NCI-H524 (cell line): ENCODE results near the gene TGM5.
A peak's percentile ranks its signal among the peaks of the same experiment; 100 is the strongest.
"Not testable (repeated sequence)": the region's sequence is repeated elsewhere in the genome, so short reads cannot be mapped to it uniquely, and the experiment has no call there.

Source experiments
- DNase-seq, 2 experiments: peaks; one replicate each; lab custom pipeline; 2025; lab: John Stamatoyannopoulos, UW

TGM5 gene

DNA sequence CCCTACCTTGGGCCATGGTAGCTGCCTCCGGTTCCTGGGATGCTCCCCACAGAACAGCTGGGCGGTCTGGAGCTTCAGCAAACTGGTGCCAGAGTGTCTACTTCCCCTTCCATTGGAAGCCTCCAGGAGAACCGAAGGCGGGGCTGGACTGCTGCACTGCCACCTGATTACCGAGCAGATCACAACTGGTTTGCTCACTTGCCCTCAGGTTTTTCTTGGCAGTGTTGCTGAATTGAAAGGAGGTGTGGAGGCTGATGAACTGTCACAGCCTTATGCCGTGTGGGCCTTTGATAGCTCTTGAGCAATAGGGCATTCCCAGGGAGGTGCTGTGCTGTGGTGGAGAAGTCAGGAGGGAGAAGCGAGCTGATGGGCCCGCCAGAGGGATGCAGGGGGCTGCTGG, at the start of gene TGM5:
TGM5 (minus strand) TSS at position 95 of the 400 bp plus-strand sequence; CDS start at position 16, 79 bp downstream.
- no peak for DNase-seq

DNA sequence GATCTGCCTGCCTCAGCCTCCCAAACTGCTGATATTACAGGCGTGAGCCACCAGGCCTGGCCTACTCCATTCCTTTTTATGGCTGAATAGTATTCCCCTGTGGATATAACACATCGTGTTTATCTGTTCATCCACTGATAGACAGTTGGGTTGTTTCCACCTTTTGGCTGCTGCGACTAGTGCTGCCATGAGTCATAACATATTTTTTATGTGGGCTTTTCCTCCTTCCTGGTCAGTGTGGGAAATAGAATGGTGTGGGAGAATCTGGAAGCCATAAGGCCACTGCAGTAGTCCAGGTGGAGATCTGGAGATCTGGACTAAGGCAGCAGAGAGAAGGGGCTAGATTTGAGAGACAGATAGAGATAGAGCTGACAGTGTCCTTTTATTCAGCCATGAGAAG, 47.4 kb upstream of the TGM5 start:
- DNase-seq: no peak

DNA sequence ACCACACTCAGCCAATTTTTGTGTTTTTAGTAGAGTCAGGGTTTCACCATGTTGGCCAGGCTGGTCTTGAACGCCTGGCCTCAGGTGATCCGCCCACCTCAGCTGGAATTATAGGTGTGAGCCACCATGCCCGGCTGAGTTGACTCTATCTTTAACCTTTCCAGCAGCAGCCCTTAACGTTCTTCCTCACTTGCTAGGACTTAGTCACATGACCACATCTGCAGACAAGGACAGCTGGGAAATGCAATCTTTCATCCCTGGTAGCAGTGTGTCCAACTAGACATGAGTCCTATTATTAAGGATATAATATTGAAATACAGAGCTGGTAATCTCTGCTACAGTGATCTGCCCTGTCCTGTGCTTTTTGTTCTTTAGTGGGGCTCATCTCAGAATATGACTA, 45.6 kb upstream of the TGM5 start:
- DNase-seq: no peak

GRCh38 chr15:43302205-43302817, 35.6 kb upstream of the TGM5 start, which contains the start of gene TGM7:
TGM7 (minus strand) TSS chr15:43302255.
- no peak for DNase-seq

DNA sequence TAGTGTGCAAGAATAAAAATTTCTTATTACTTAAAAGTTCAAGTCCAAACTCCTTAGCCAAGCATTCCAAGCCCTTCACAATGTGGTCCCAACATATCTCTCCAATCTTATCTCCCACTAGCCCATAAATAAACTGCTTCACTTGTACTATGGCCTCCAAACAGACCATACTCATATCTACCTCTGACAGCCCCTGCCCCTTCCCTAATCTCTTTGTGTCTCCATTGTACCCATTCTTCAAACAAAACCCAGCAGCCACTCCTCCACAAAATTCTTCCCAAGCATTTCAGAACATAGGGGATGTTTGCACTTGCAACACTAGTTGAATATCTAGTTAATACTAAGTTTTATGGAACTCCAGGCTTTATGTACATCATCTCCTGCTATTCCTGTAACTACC, 33.2 kb upstream of the TGM5 start:
- no peak for DNase-seq

- DNase-seq: no peak
Measured at GRCh38 chr15:43299411-43299810, 32.7 kb upstream of the TGM5 start.

DNA sequence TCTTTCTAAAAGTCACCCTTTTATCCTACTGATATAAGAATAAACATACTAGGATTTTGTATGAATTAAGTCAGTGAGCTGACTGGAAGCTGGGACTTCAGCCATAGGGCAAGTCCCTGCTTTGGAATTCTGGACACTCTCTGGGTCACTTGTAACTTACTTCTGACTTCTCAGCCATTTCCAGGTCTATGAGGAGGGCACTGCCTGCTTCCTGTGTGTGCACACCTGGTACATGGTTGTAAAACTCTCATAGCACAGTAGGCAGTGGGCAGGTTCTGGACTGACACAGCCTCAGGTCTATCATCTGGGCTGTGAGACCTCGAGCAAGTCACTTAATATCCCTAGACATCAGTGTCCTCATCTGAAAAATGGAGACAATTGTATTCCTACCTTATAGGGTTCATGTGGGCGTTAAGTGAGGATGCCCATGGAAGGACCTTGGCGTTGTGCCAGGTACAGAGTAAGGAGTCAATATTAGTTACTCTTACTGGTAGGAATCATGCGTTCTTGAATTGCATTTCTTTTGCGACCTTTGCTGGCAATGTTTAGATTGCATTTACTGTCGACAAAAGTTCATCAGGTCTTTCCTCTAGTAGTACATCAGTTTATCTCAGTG, 27.5 kb upstream of the TGM5 start:
- no peak for DNase-seq

GRCh38 chr15:43293432-43293831, 26.7 kb upstream of the TGM5 start:
- peak in 1 of 2 experiments; percentile 24 for DNase-seq

GRCh38 chr15:43292375-43293078, 25.8 kb upstream of the TGM5 start:
- no peak for DNase-seq

DNA sequence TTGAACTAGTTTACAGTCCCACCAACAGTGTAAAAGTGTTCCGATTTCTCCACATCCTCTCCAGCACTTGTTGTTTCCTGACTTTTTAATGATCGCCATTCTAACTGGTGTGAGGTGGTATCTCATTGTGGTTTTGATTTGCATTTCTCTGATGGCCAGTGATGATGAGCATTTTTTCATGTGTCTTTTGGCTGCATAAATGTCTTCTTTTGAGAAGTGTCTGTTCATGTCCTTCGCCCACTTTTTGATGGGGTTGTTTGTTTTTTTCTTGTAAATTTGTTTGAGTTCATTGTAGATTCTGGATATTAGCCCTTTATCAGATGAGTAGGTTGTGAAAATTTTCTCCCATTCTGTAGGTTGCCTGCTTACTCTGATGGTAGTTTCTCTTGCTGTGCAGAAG, 22.9 kb upstream of the TGM5 start:
- not testable (repeated sequence) for DNase-seq

DNA sequence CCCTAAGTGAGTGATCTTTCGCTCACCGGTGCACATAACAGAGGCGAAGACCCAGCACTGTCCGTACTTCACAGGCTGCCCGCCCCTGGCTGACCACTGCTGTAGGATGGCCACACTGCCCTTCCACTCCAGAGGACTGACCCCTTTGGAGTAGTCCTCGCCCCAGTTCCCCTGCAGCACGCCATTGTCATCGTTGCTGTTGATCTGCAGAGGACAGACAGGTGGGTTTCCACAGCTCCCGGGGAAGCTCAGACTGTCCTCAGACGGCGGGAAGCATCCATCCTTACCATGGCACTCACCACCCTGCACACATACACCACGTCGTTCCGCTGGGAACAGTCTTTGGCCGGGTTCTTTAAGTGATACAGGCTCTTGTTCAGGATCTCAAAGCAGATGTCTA, 20.5 kb upstream of the TGM5 start:
- DNase-seq: no peak

- no peak for DNase-seq
Measured at GRCh38 chr15:43286074-43286473, 19.3 kb upstream of the TGM5 start.

- peak; percentile 49 to 76 for DNase-seq
Measured at GRCh38 chr15:43285609-43286037, 18.9 kb upstream of the TGM5 start.

GRCh38 chr15:43283526-43283925, 16.8 kb upstream of the TGM5 start:
- no peak for DNase-seq

- DNase-seq: no peak
Measured at GRCh38 chr15:43281926-43282602, 15.3 kb upstream of the TGM5 start.

GRCh38 chr15:43280996-43281395, 14.3 kb upstream of the TGM5 start:
- no peak for DNase-seq

GRCh38 chr15:43279496-43279895, 12.8 kb upstream of the TGM5 start:
- no peak for DNase-seq

- no peak for DNase-seq
Measured at GRCh38 chr15:43278869-43279268, 12.1 kb upstream of the TGM5 start.

- no peak for DNase-seq
Measured at GRCh38 chr15:43277901-43278300, 11.2 kb upstream of the TGM5 start.

DNA sequence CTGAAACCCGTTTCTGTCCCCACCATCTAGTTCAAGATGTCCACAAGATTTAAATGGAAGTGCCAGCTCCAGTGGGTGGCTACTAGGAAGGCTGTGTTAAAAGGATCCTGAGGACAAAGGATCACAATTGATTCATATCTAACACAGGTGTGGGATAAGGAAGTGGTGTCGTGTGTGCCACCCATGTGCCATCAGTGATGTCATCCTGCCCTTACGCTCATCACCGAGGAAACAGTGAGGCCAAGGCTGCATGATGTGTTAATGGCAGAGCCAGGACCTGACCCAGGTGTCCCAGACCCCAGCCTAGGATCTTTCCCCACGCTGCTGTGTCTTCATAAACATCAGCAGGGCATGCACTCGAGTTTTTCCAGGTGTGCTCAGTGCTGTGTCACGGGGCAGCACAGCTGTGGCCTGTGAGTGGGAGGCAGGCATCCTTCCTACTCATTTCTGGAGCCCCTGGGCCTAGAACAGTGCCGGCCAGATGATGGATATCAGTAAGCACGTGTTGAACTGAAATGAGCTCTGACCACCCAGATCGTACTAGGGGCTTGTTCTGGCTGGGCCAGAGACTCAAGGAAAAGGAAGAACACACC, 10.6 kb upstream of the TGM5 start:
- no peak for DNase-seq

GRCh38 chr15:43276563-43277200, 10.0 kb upstream of the TGM5 start:
- no peak for DNase-seq
